Measurements from ENCODE around the gene C11orf58.

DNA sequence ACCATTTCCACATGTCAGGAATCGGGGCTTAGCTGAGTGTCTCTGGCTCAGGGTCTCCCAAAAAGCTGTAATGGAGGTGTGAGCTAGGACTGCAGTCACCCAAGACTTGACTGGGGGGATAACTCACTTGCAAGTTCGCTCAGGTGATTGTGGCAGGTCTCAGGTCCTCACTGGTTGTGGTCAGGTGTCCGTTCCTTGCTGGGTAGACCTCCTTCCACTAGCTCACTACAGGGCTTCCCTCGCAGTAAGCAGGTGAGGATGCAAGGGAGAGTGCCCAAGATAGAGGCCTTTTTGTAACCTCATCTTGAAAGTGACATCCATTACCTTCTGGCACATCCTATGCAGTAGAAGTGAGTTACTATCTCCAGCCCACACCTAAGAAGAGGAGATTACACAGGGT lies 29.5 kb downstream of the C11orf58 start:
- no peak for TF ChIP-seq EZH2 (IDR thresholded peaks at IDR 0.05; ENCODE audit: borderline replicate concordance, low read depth, low read length, poor library complexity, severe bottlenecking)
- TF ChIP-seq, protein P1, sequence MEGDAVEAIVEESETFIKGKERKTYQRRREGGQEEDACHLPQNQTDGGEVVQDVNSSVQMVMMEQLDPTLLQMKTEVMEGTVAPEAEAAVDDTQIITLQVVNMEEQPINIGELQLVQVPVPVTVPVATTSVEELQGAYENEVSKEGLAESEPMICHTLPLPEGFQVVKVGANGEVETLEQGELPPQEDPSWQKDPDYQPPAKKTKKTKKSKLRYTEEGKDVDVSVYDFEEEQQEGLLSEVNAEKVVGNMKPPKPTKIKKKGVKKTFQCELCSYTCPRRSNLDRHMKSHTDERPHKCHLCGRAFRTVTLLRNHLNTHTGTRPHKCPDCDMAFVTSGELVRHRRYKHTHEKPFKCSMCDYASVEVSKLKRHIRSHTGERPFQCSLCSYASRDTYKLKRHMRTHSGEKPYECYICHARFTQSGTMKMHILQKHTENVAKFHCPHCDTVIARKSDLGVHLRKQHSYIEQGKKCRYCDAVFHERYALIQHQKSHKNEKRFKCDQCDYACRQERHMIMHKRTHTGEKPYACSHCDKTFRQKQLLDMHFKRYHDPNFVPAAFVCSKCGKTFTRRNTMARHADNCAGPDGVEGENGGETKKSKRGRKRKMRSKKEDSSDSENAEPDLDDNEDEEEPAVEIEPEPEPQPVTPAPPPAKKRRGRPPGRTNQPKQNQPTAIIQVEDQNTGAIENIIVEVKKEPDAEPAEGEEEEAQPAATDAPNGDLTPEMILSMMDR (conservative IDR thresholded peaks at IDR 0.05; ENCODE audit: low read depth, low read length), result no peak
